HL-60 (cell line): ENCODE results near the gene MEN1.

Source experiments
- SPI1 ChIP-seq: IDR thresholded peaks from 2 replicates; pipeline ENCODE4 v1.6.1; 2012; ENCODE audit warnings: low read depth, mild to moderate bottlenecking, borderline replicate concordance
- TF ChIP-seq, protein P1 (sequence below): IDR thresholded peaks from one replicate; pipeline ENCODE4 v1.5.1; 2011; ENCODE audit warnings: low read length, control low read depth, inconsistent platforms; ENCODE audit not compliant: insufficient read depth

DNA sequence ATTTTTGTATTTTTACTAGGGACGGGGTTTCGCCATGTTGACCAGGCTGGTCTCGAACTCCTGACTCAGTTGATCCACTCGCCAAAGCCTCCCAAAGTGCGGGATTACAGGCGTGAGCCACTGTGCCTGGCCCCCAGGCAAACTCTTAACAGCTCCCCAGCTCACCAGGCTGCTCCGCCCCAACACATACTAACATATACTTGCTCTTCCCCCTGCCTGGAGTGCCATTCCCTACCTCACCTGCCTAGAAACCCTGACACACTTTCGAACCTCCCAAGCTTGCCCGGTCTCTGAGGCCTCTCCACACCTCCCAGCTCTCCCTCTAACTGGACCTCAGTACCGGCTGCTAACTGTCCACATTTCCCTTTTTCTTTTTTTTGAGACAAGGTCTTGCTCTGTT, 15.8 kb downstream of the MEN1 start:
- TF ChIP-seq, protein P1, sequence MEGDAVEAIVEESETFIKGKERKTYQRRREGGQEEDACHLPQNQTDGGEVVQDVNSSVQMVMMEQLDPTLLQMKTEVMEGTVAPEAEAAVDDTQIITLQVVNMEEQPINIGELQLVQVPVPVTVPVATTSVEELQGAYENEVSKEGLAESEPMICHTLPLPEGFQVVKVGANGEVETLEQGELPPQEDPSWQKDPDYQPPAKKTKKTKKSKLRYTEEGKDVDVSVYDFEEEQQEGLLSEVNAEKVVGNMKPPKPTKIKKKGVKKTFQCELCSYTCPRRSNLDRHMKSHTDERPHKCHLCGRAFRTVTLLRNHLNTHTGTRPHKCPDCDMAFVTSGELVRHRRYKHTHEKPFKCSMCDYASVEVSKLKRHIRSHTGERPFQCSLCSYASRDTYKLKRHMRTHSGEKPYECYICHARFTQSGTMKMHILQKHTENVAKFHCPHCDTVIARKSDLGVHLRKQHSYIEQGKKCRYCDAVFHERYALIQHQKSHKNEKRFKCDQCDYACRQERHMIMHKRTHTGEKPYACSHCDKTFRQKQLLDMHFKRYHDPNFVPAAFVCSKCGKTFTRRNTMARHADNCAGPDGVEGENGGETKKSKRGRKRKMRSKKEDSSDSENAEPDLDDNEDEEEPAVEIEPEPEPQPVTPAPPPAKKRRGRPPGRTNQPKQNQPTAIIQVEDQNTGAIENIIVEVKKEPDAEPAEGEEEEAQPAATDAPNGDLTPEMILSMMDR: no peak
- TF ChIP-seq SPI1: no peak
